Mesenchymal stem cell (in vitro differentiated cells and primary cell): ENCODE results near the gene SNED1.
A peak's percentile ranks its signal among the peaks of the same experiment; 100 is the strongest.

ENCODE experiments used
- DNase-seq: peaks from one replicate; pipeline ENCODE4 v3.0.0-alpha.2; 2013
- H2AFZ ChIP-seq: one replicate; pipeline ENCODE4 v1.6.1; 2013; ENCODE audit warnings: low read depth, mild to moderate bottlenecking, control low read depth, inconsistent platforms, low read length, moderate library complexity
- H2AK5ac ChIP-seq: 2 replicates; pipeline ENCODE4 v1.6.1; 2013; ENCODE audit warnings: low read length, moderate library complexity, mild to moderate bottlenecking, inconsistent platforms; ENCODE audit not compliant: severe bottlenecking
- H2BK120ac ChIP-seq: one replicate; pipeline ENCODE4 v1.6.1; 2013; ENCODE audit warnings: low read depth, mild to moderate bottlenecking, inconsistent platforms, low read length, moderate library complexity
- H2BK12ac ChIP-seq, 2 experiments: one replicate each; pipeline ENCODE4 v1.6.1; 2013; ENCODE audit warnings: inconsistent platforms in 2 of 2, low read length in 2 of 2, mild to moderate bottlenecking in 2 of 2, moderate library complexity in 2 of 2, control low read depth in 1 of 2
- H2BK15ac ChIP-seq: one replicate; pipeline ENCODE4 v1.6.1; 2013; ENCODE audit warnings: mild to moderate bottlenecking, low read depth, inconsistent platforms; ENCODE audit not compliant: poor library complexity, severe bottlenecking
- H2BK5ac ChIP-seq: 2 replicates; pipeline ENCODE4 v1.6.1; 2013; ENCODE audit warnings: low read depth, mild to moderate bottlenecking, low read length, control low read depth, inconsistent platforms; ENCODE audit not compliant: poor library complexity, severe bottlenecking
- H3K14ac ChIP-seq, 2 experiments: one replicate each; pipeline ENCODE4 v1.6.1; 2013; ENCODE audit warnings: inconsistent platforms in 2 of 2, low read length in 2 of 2, control low read depth in 1 of 2, mild to moderate bottlenecking in 1 of 2, moderate library complexity in 1 of 2
- H3K18ac ChIP-seq, 2 experiments: one replicate each; pipeline ENCODE4 v1.6.1; 2013; ENCODE audit warnings: inconsistent platforms in 2 of 2, low read length in 2 of 2, control low read depth in 1 of 2, low read depth in 1 of 2, mild to moderate bottlenecking in 1 of 2
- H3K23ac ChIP-seq, 2 experiments: one replicate each; pipeline ENCODE4 v1.6.1; 2013; ENCODE audit warnings: inconsistent platforms in 2 of 2, low read length in 2 of 2, mild to moderate bottlenecking in 2 of 2, moderate library complexity in 2 of 2, control low read depth in 1 of 2
- H3K27ac ChIP-seq: 2 replicates; pipeline ENCODE4 v1.5.1; 2013; ENCODE audit warnings: mild to moderate bottlenecking, moderate library complexity, low read length, control low read depth, inconsistent platforms; ENCODE audit not compliant: poor library complexity, severe bottlenecking
- H3K27me3 ChIP-seq, 2 experiments: 2 replicates each; pipeline versions ENCODE4 v1.6.1 to v1.7.0; 2013; ENCODE audit warnings: low read length in 2 of 2, mild to moderate bottlenecking in 2 of 2, moderate library complexity in 2 of 2, control low read depth in 1 of 2, inconsistent platforms in 1 of 2; ENCODE audit not compliant: control insufficient read depth in 1 of 2, insufficient read depth in 1 of 2
- H3K36me3 ChIP-seq, 2 experiments: 2 replicates each; pipeline versions ENCODE4 v1.6.1 to v1.7.0; 2013; ENCODE audit warnings: low read length in 2 of 2, control low read depth in 1 of 2, inconsistent platforms in 1 of 2, low read depth in 1 of 2, mild to moderate bottlenecking in 1 of 2; ENCODE audit not compliant: insufficient read depth in 2 of 2, control insufficient read depth in 1 of 2
- H3K4ac ChIP-seq, 2 experiments: one replicate each; pipeline ENCODE4 v1.6.1; 2013; ENCODE audit warnings: inconsistent platforms in 2 of 2, low read length in 2 of 2, mild to moderate bottlenecking in 2 of 2, moderate library complexity in 2 of 2, control low read depth in 1 of 2, low read depth in 1 of 2
- H3K4me1 ChIP-seq: 2 replicates; pipeline ENCODE4 v1.6.1; 2013; ENCODE audit warnings: low read depth, low read length, control low read depth; ENCODE audit not compliant: control insufficient read depth, insufficient read depth
- H3K4me2 ChIP-seq: 2 replicates; pipeline ENCODE4 v1.6.1; 2013; ENCODE audit warnings: low read length, mild to moderate bottlenecking, inconsistent platforms; ENCODE audit not compliant: poor library complexity, severe bottlenecking
- H3K4me3 ChIP-seq, 2 experiments: 2 replicates each; pipeline versions ENCODE4 v1.5.1 to v1.7.0; 2013; ENCODE audit warnings: low read length in 2 of 2, mild to moderate bottlenecking in 2 of 2, control low read depth in 1 of 2, low read depth in 1 of 2; ENCODE audit not compliant: insufficient read depth in 1 of 2
- H3K79me1 ChIP-seq: replicated peaks from 2 replicates; pipeline ENCODE4 v1.6.1; 2013; ENCODE audit warnings: mild to moderate bottlenecking, control low read depth, low read length, inconsistent platforms; ENCODE audit not compliant: poor library complexity, severe bottlenecking
- H3K9ac ChIP-seq: 2 replicates; pipeline ENCODE4 v1.7.0; 2013; ENCODE audit warnings: mild to moderate bottlenecking, low read length, moderate library complexity
- H3K9me3 ChIP-seq: 2 replicates; pipeline ENCODE4 v1.7.0; 2013; ENCODE audit warnings: mild to moderate bottlenecking, low read length; ENCODE audit not compliant: control insufficient read depth
- H4K8ac ChIP-seq: one replicate; pipeline ENCODE4 v1.6.1; 2013; ENCODE audit warnings: inconsistent platforms, mild to moderate bottlenecking, low read length, moderate library complexity
- H4K91ac ChIP-seq: one replicate; pipeline ENCODE4 v1.6.1; 2013; ENCODE audit warnings: mild to moderate bottlenecking, low read length, inconsistent platforms
- WGBS: methylation state at CpG from one replicate; pipeline ENCODE4 v1.1.7; 2013; ENCODE audit warnings: mixed read lengths; 5-methylcytosine and 5-hydroxymethylcytosine counted together

Gene SNED1

GRCh38 chr2:241074065-241074818, 75.8 kb downstream of the SNED1 start:
- Histone ChIP-seq H2BK120ac (no peak overlapping the region), H2AFZ (no peak overlapping the region), H3K9ac (no peak overlapping the region), H3K4me1 (no peaks in the 10 kb centered on the region), H3K4me3 (no peak overlapping the region), H3K27ac (no peak overlapping the region), H3K79me1 (no peaks in the 10 kb centered on the region), H3K4ac (no peak overlapping the region), H3K36me3 (peaks cover 0 to 87% of the 10 kb centered on the region in 2 experiments), H3K14ac (no peak overlapping the region), H3K9me3 (no peaks in the 10 kb centered on the region), H2AK5ac (no peak overlapping the region), H3K23ac (no peak overlapping the region), H3K4me2 (no peak overlapping the region), H2BK15ac (no peak overlapping the region), H3K27me3 (peaks cover 0 to 15% of the 10 kb centered on the region in 2 experiments), H4K8ac (no peak overlapping the region), H3K18ac (no peak overlapping the region), H4K91ac (peak overlapping the region; percentile 11), H2BK12ac (no peak overlapping the region), H2BK5ac (no peak overlapping the region)
- DNase-seq, result no peak
- 88% methylated on average over 16 of the region's 16 CpGs for WGBS

GRCh38 chr2:241074901-241075540, 76.6 kb downstream of the SNED1 start:
- H4K8ac ChIP-seq, result no peak overlapping the region
- WGBS, result 96% methylated on average over 14 of the region's 16 CpGs

GRCh38 chr2:241080405-241081189, 82.2 kb downstream of the SNED1 start:
- 91% methylated on average over 18 of the region's 18 CpGs for WGBS
- Histone ChIP-seq H3K4me3 (no peak overlapping the region), H3K79me1 (no peaks in the 10 kb centered on the region), H2AFZ (no peak overlapping the region), H3K4ac (no peak overlapping the region), H2BK12ac (no peak overlapping the region), H4K91ac (no peak overlapping the region), H3K9me3 (no peaks in the 10 kb centered on the region), H3K23ac (no peak overlapping the region), H2BK15ac (no peak overlapping the region), H2AK5ac (no peak overlapping the region), H3K4me1 (peaks cover 2% of the 10 kb centered on the region), H3K4me2 (no peak overlapping the region), H4K8ac (no peak overlapping the region), H3K27me3 (no peaks in the 10 kb centered on the region), H3K27ac (no peak overlapping the region), H3K14ac (no peak overlapping the region), H3K18ac (no peak overlapping the region), H3K9ac (no peak overlapping the region), H3K36me3 (peaks cover 0 to 81% of the 10 kb centered on the region in 2 experiments), H2BK5ac (no peak overlapping the region), H2BK120ac (no peak overlapping the region)
- no peak for DNase-seq

More at GRCh38 chr2:241074901-241075540, 76.6 kb downstream of the SNED1 start:
- no peak overlapping the region for H3K27ac ChIP-seq
- peaks cover 0 to 15% of the 10 kb centered on the region in 2 experiments for H3K27me3 ChIP-seq
- no peak overlapping the region for H2BK12ac ChIP-seq
- no peak overlapping the region for H3K4me2 ChIP-seq
- no peak overlapping the region for H3K4ac ChIP-seq
- no peak overlapping the region for H2BK15ac ChIP-seq
- H3K4me3 ChIP-seq, result no peak overlapping the region
- no peaks in the 10 kb centered on the region for H3K4me1 ChIP-seq
- no peak for DNase-seq
- no peaks in the 10 kb centered on the region for H3K79me1 ChIP-seq
- no peak overlapping the region for H3K14ac ChIP-seq
- no peak overlapping the region for H2AK5ac ChIP-seq
- no peak overlapping the region for H3K18ac ChIP-seq
- no peak overlapping the region for H2AFZ ChIP-seq
- H2BK120ac ChIP-seq, result no peak overlapping the region
- H3K36me3 ChIP-seq, result peaks cover 0 to 83% of the 10 kb centered on the region in 2 experiments
- H3K23ac ChIP-seq, result no peak overlapping the region
- no peaks in the 10 kb centered on the region for H3K9me3 ChIP-seq
- H2BK5ac ChIP-seq, result no peak overlapping the region
- no peak overlapping the region for H3K9ac ChIP-seq
- H4K91ac ChIP-seq, result no peak overlapping the region

- Histone ChIP-seq H2BK15ac (no peak overlapping the region), H3K4me3 (no peak overlapping the region), H2BK120ac (no peak overlapping the region), H3K9ac (no peak overlapping the region), H3K23ac (no peak overlapping the region), H2BK5ac (no peak overlapping the region), H3K79me1 (peaks cover under 1% of the 10 kb centered on the region), H3K4ac (no peak overlapping the region), H3K9me3 (no peaks in the 10 kb centered on the region), H4K8ac (no peak overlapping the region), H3K18ac (no peak overlapping the region), H2BK12ac (no peak overlapping the region), H4K91ac (no peak overlapping the region), H3K14ac (no peak overlapping the region), H3K27me3 (no peaks in the 10 kb centered on the region), H3K36me3 (peaks cover 0 to 79% of the 10 kb centered on the region in 2 experiments), H3K4me2 (no peak overlapping the region), H2AFZ (no peak overlapping the region), H3K27ac (no peak overlapping the region), H3K4me1 (peaks cover 2% of the 10 kb centered on the region), H2AK5ac (no peak overlapping the region)
- no peak for DNase-seq
- 84% methylated on average over 9 of the region's 9 CpGs for WGBS
These were observed 82.8 kb downstream of the SNED1 start for GRCh38 chr2:241081190-241081642.
